GM19239 (cell line): ENCODE results near the gene ARSK.
A peak's percentile ranks its signal among the peaks of the same experiment; 100 is the strongest.
"Not testable (repeated sequence)": the region's sequence is repeated elsewhere in the genome, so short reads cannot be mapped to it uniquely, and the experiment has no call there.

Source experiments
- DNase-seq: peaks from one replicate; pipeline ENCODE4 v3.0.0; 2011; ENCODE audit warnings: low spot score; ENCODE audit not compliant: insufficient read length
- FAIRE-seq: peaks from 2 replicates; lab custom pipeline; 2011; peaks lifted over from hg19 to GRCh38; lab: Jason Lieb, UNC

ARSK gene

DNA sequence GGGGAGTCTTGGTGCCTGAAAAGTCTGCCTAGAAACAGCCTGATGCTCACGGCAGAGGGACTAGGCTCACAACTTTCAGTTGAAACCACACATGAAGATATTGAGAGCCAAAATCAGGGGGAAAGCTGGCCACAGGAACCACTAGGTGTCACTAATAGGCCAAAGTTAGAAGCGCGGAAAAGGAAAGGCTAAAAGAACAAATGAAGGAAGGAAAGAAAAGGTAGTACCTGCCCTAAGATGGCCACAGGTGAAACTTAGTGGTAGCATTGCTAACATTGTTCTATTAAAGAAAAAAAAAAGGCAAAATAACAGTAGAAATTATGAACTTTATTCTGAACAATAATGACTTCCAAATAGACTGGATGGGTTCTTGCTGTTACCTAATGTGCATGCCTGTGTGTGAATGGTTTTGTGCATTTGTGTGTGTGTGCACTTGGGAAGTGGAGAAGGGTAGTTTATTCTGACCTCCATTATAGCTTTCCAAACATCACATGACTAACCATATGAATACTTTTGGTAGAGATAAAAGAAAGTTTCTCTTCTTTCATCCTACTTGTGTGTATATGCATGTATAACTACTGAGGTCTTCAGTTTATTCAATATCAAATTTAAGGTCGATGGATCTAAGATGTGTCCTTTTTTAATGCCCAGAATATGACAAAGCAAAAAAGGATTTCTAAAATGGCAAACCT lies 89.6 kb downstream of the ARSK start:
- DNase-seq, result no peak
- FAIRE-seq, result peak; percentile 97

DNA sequence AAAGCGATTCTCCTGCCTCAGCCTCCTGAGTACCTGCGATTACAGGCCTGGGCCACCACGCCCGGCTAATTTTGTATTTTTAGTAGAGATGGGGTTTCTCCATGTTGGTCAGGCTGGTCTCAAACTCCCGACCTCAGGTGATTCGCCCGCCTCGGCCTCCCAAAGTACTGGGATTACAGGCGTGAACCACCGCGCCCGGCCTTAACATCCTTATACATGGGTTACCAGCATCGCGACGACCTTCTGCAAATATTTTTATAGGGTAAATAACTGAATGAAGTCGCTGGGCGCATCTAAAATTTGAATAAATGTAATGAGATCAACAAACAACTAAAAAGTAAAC lies 91.3 kb downstream of the ARSK start:
- FAIRE-seq, DNase-seq: not testable (repeated sequence)

DNA sequence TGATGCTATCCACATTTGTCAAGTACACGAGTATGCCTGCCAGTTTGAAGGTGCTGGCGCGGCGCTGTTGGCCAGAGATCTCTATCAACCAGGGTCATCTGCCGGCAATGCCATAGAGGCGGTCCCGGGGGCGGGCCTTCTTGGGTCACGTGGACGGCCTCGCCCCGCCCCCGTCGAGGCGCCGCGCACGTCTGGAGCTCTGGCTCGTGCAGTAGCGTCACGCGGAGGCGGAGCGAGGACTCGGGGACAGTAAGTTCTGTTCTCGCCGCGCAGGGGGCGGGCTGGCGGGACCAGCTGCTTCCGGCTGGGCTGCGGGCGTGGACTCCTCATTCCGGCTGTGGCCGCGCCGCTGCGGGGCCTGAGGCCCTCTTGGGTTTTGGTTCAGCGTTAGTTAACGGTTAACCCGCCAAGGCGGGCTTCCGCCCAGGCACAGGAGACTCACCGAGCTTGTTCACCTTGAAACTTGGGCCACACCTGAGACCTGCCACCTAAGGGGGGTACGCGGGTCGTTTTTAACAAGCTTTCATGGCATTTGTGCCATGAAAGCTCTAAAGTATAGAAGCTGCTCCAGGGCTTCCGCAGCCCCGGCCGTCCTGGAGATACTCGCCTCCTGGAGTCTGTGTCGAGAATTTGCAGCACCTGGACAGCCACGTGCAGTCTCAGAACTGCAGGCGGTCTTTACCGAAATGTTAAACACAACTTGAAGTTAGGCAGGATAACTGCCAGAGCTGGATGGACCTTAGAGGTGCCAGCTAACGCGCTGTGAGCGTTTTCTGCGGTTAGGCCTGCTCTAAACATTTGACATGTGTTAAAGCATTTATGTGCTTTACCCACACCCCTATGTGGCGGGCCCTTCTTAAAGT lies 91.9 kb downstream of the ARSK start, which contains the start of gene RFESD:
Gene RFESD (plus strand): TSS at position 209 of the 863 bp plus-strand sequence. CDS start 5,495 bp downstream, outside the sequence.
- FAIRE-seq (peak; percentile 89), DNase-seq (peak; percentile 69)

DNA sequence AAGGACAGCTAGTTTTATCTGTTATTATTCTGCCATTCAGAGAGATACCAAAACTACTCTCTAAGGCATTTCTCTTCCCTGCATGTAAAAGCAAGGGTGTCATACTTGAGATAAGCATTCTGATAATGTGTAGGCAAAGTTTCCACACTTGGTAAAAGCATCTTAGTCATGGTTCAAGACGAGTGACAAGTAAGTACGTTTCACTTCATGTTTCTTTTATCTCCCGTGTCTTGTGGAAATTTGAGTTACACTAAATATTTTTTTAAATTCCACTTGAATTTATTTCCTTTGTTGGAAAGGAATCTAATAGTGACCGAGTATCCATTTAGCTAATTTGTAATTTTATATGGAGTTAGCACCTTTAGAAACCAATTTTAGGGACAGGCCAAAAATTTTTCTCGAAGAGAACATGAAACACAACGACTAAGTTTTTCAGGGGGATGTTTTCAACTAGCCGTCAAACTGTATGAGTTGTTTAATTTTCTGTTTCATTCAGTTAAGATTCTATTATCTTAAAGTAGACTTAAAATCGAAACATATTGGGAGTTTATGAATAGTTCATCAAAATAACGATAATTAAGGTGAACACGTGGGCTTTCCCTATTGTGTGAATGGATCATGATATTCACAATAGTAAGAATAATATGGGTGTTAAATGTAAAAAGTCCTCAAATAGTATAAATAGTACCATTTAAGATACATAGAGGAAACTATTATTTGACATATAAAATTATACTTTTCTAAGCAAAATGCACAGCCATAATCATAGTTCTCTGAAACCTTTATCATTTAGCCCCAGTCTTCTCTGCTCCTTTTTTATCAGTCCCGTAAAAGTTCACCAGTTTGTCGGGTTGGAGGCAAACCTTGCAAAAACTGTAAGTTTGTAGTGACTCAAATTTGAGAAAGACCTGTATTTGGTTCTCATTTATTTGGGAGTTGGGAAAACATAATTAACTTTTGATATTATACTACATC lies 93.3 kb downstream of the ARSK start:
- FAIRE-seq (peak; percentile 33), DNase-seq (no peak)

DNA sequence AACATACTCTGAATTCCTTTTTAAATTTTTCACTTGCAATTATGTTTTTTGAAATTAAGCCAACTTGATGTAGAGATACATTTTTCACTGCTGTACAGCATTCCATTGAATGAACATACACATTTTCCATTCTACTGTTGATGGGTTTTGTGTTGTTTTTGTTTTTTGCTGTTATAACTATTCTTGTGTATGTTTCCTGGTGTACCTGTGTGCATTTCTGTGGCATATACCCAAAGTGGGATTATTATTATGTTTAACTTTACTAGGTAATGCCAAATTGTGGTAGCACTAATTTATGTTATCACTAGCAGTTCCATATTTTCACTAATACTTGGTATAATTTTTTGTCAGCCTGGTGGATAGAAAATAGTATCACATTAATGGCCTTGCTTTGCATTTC lies 94.4 kb downstream of the ARSK start:
- DNase-seq (no peak), FAIRE-seq (no peak)

DNA sequence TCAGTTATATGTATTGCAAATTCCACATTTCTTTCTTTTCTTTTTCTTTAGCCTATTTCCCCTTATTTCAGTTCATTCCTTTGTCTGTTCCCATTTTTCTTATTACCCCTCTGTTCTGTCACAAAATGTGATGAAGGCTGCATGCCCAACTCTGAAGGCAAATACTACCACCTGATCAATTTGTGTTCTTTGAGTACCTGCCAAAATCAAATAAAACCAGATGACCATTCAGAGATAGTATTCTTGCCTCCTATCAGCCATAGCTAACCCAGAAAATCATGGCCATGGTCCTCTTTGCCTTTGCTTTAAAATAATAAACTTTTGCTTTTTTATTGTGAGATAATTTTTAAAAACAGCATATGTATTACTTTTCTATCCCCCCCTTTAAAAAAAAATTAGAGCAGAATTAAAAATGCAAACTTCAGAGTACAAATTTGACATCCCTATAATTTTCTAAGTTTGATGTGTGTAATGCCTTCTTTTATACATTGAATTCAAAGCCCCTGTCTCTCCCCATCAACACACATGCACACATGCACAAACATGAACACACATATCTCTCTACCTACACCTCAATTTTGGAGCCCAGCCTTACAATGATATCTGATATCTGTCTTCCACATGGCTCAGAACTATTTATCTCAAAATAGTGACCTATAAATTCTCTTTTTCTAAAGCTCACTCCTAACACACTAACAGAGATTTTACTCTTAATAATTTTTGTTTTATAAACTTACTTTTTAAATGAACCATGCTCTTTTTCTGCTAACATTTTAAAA lies 95.1 kb downstream of the ARSK start:
- DNase-seq (no peak), FAIRE-seq (no peak)

DNA sequence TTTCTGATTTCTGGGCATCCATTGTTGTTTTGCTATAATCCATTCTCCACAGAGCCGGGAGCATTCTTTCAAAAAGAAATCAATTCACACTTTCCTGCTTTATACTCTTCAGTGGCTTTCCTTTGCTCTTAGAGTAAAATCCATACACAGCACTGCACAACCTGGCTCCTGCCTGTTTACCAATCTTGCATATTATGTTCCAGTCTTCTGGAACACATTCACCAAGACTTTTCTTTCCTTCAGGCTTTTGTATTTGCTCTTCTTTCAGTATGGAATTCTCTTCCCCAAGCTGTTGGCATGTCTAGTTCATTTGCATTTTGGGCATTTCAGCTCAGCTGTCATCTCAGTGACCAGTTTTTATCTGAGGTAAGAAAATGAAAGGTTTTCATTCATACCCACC lies 97.9 kb downstream of the ARSK start:
- no peak for DNase-seq
- FAIRE-seq, result no peak

DNA sequence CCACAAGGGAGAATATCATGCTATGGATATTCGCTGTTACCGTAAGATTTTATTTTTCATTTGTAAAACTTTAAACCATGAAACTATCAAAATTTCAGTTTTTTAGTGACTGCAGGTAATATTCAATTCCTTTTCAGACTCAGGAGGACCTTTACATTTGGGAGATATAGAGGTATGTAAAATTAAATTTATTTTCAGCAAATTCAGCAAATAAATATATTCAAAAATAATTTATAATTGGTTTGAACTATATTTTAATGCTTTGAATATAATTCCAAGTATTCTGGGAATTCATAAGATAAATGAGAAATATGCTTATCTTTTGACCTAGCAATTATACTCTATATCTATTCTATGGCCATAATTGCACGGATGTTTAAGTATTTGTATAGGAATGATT lies 99.3 kb downstream of the ARSK start:
- DNase-seq (no peak), FAIRE-seq (no peak)
